Neural crest cell (in vitro differentiated cells): ENCODE results near the gene TPSB2. TPM values are rescaled to one million over a fixed set of nuclear protein-coding genes. Genes with fewer than 3 reads are reported as not detected.
A peak's percentile ranks its signal among the peaks of the same experiment; 100 is the strongest.
"Not testable (repeated sequence)": the region's sequence is repeated elsewhere in the genome, so short reads cannot be mapped to it uniquely, and the experiment has no call there.

ENCODE experiments used
- DNase-seq: peaks from one replicate; pipeline ENCODE4 v3.0.0; 2021; ENCODE audit warnings: low read depth, mixed read lengths, low spot score
- H3K27ac Mint-ChIP-seq: one replicate; pipeline ENCODE4 v1.8.0; 2021; ENCODE audit warnings: mild to moderate bottlenecking, mixed read lengths; ENCODE audit not compliant: unreplicated experiment
- H3K27me3 Mint-ChIP-seq: 2 replicates; pipeline ENCODE4 v1.8.0; 2021; ENCODE audit warnings: low read depth, mild to moderate bottlenecking, mixed read lengths
- H3K36me3 Mint-ChIP-seq: 2 replicates; pipeline ENCODE4 v1.8.0; 2021; ENCODE audit warnings: low read depth, mild to moderate bottlenecking, mixed read lengths
- H3K4me1 Mint-ChIP-seq: 2 replicates; pipeline ENCODE4 v1.8.0; 2021; ENCODE audit warnings: mixed read lengths
- H3K4me3 Mint-ChIP-seq: one replicate; pipeline ENCODE4 v1.8.0; 2021; ENCODE audit warnings: mild to moderate bottlenecking, mixed read lengths
- H3K9me3 Mint-ChIP-seq: 2 replicates; pipeline ENCODE4 v1.8.0; 2021; ENCODE audit warnings: mixed read lengths
- total RNA-seq: library from RNA; stranded (reverse); gene quantifications from 2 replicates; pipeline ENCODE4 v1.2.1, GENCODE V29; 2021
- TF ChIP-seq, protein P1 (sequence below): fragments of 200-600 bp; sonication (generic); conservative IDR thresholded peaks from 2 replicates; pipeline ENCODE4 v1.5.0; 2021; ENCODE audit warnings: antibody characterized with exemption, mild to moderate bottlenecking

Gene TPSB2
- total RNA-seq, 1 donor from 2014 or later, result not detected

- peak overlapping the region; percentile 46 for H3K27ac Mint-ChIP-seq
- DNase-seq, result no peak
- H3K27me3 Mint-ChIP-seq, result no peaks in the 10 kb centered on the region
- H3K9me3 Mint-ChIP-seq, result no peaks in the 10 kb centered on the region
- no peak overlapping the region for H3K4me3 Mint-ChIP-seq
- peaks cover 12% of the 10 kb centered on the region for H3K4me1 Mint-ChIP-seq
- no peaks in the 10 kb centered on the region for H3K36me3 Mint-ChIP-seq
- TF ChIP-seq, protein P1, sequence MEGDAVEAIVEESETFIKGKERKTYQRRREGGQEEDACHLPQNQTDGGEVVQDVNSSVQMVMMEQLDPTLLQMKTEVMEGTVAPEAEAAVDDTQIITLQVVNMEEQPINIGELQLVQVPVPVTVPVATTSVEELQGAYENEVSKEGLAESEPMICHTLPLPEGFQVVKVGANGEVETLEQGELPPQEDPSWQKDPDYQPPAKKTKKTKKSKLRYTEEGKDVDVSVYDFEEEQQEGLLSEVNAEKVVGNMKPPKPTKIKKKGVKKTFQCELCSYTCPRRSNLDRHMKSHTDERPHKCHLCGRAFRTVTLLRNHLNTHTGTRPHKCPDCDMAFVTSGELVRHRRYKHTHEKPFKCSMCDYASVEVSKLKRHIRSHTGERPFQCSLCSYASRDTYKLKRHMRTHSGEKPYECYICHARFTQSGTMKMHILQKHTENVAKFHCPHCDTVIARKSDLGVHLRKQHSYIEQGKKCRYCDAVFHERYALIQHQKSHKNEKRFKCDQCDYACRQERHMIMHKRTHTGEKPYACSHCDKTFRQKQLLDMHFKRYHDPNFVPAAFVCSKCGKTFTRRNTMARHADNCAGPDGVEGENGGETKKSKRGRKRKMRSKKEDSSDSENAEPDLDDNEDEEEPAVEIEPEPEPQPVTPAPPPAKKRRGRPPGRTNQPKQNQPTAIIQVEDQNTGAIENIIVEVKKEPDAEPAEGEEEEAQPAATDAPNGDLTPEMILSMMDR, result no peak
Observed at GRCh38 chr16:1201444-1201843, 28.5 kb downstream of the TPSB2 start.

DNA sequence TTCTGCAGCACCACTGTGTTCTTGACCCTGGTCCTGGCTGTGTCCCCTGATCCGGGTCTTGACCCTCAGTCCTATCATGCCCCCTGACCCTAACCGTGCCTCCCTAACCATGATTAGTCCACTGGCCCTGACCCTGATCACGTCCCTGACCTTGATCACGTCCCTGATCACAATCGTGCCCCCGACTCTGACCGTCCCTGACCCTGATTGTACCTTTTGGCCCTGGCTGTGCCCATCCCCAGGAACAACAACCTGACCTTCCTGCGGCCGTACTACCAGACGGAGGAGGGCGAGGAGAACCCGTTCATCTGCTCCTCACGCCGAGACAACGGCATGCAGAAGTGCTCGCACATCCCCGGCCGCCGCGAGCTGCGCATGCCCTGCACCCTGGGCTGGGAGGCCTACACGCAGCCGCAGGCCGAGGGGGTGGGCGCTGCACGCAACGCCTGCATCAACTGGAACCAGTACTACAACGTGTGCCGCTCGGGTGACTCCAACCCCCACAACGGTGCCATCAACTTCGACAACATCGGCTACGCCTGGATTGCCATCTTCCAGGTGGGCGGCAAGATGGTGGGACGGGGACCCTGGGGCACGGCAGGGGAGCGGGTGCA lies 29.9 kb downstream of the TPSB2 start:
- Mint-ChIP-seq H3K9me3 (no peaks in the 10 kb centered on the region), H3K36me3 (no peaks in the 10 kb centered on the region), H3K27me3 (no peaks in the 10 kb centered on the region), H3K4me3 (no peak overlapping the region), H3K4me1 (peaks cover 12% of the 10 kb centered on the region), H3K27ac (no peak overlapping the region)
- TF ChIP-seq, protein P1, result no peak
- no peak for DNase-seq

GRCh38 chr16:1199347-1200013 lies 30.5 kb downstream of the TPSB2 start:
- DNase-seq, result no peak
- Mint-ChIP-seq H3K4me1 (peaks cover 12% of the 10 kb centered on the region), H3K4me3 (no peak overlapping the region), H3K9me3 (no peaks in the 10 kb centered on the region), H3K27me3 (no peaks in the 10 kb centered on the region), H3K27ac (no peak overlapping the region), H3K36me3 (no peaks in the 10 kb centered on the region)
- TF ChIP-seq, protein P1, result no peak

GRCh38 chr16:1198671-1199346 lies 31.2 kb downstream of the TPSB2 start:
- H3K4me3 Mint-ChIP-seq, H3K9me3 Mint-ChIP-seq, H3K27me3 Mint-ChIP-seq, H3K36me3 Mint-ChIP-seq, DNase-seq, H3K27ac Mint-ChIP-seq: not testable (repeated sequence)
- H3K4me1 Mint-ChIP-seq, result peaks cover 12% of the 10 kb centered on the region

DNA sequence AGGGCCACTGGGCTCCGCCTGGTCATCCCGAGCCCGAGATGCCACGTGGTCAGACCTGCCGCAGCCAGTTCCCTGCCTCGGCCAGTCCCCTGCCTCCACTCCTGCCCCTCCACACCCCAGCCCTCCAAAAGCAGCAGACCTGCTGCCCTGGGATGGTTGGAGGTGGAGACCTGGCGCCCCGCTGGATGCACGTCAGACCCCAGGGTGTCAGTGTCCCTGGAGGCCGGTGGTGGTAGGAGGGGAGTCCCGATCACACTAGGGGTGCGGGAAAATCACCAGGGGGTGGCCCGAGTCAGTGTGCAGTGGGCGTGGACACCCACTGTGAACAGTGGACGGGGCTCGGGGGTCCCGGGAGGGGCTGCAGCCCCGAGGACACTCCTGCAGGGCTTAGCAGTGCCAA lies 31.8 kb downstream of the TPSB2 start:
- no peak for DNase-seq
- TF ChIP-seq, protein P1, result no peak
- no peaks in the 10 kb centered on the region for H3K36me3 Mint-ChIP-seq
- H3K27ac Mint-ChIP-seq, result no peak overlapping the region
- H3K9me3 Mint-ChIP-seq, result no peaks in the 10 kb centered on the region
- H3K4me1 Mint-ChIP-seq, result peaks cover 12% of the 10 kb centered on the region
- H3K4me3 Mint-ChIP-seq, result no peak overlapping the region
- H3K27me3 Mint-ChIP-seq, result no peaks in the 10 kb centered on the region
